GM12878 (cell line): ENCODE results near the gene EDN2. TPM values are rescaled to one million over a fixed set of nuclear protein-coding genes. Genes with fewer than 3 reads are reported as not detected.

ENCODE experiments used
- ATF7 ChIP-seq: fragments of 450-650 bp; IDR thresholded peaks from 2 replicates; pipeline ENCODE4 v1.6.1; 2016; ENCODE audit warnings: low read depth, mild to moderate bottlenecking
- BACH1 ChIP-seq: fragments of 450-650 bp; IDR thresholded peaks from 2 replicates; pipeline ENCODE4 v1.6.1; 2017; ENCODE audit warnings: mild to moderate bottlenecking, borderline replicate concordance
- GABPA ChIP-seq: IDR thresholded peaks from 2 replicates; pipeline ENCODE4 v1.6.1; 2014; ENCODE audit warnings: antibody characterized with exemption, low read depth, mild to moderate bottlenecking, inconsistent platforms
- HCFC1 ChIP-seq: fragments of 150-350 bp; IDR thresholded peaks from 2 replicates; pipeline ENCODE4 v1.6.1; 2014; ENCODE audit warnings: low read length
- HDGF ChIP-seq: fragments of 450-650 bp; IDR thresholded peaks from 2 replicates; pipeline ENCODE4 v1.6.1; 2016; ENCODE audit warnings: antibody characterized with exemption
- LARP7 ChIP-seq: fragments of 450-650 bp; IDR thresholded peaks from 2 replicates; pipeline ENCODE4 v1.6.1; 2017; ENCODE audit warnings: mild to moderate bottlenecking
- NFYA ChIP-seq: IDR thresholded peaks from 2 replicates; pipeline ENCODE4 v1.6.1; 2011; ENCODE audit warnings: low read depth, mild to moderate bottlenecking, low read length, improper control_type of control experiment, borderline replicate concordance
- POLR2AphosphoS5 ChIP-seq: IDR thresholded peaks from 2 replicates; pipeline ENCODE4 v1.6.1; 2011; ENCODE audit warnings: mild to moderate bottlenecking, low read length, inconsistent platforms
- SIX5 ChIP-seq: IDR thresholded peaks from 2 replicates; pipeline ENCODE4 v1.6.1; 2011; ENCODE audit warnings: mild to moderate bottlenecking, low read depth, low read length, moderate library complexity; ENCODE audit not compliant: severe bottlenecking
- SMC3 ChIP-seq: IDR thresholded peaks from 2 replicates; pipeline ENCODE4 v1.6.1; 2011; ENCODE audit warnings: low read length, improper control_type of control experiment, borderline replicate concordance
- polyA plus RNA-seq, 11 experiments: library from polyadenylated mRNA; depleted of rRNA in 4 of 11; unstranded in 6 of 11; stranded (reverse) in 5 of 11; fragments of >200 nt; fragmentation: Nextera tagmentation in 4 of 11; fragmentation: Illumina TruSeq in 1 of 11; extraction: Ambion mirVana in 4 of 11; extraction: Trizol in 1 of 11; gene quantifications; 1 replicate in 1 of 11; 2 replicates in 10 of 11; pipeline versions ENCODE4 v1.2.1 to v1.2.3, GENCODE V29; 2011 to 2016; ENCODE audit warnings: inconsistent platforms in 2 of 11, missing spikeins in 2 of 11, low read depth in 1 of 11
- total RNA-seq, 4 experiments: library from RNA; depleted of rRNA in 3 of 4; stranded (reverse); fragments of >200 nt in 3 of 4; fragmentation: Illumina TruSeq in 1 of 4; extraction: Trizol in 1 of 4; gene quantifications; 2 replicates each; pipeline versions ENCODE4 v1.2.1 to v1.2.3, GENCODE V29; 2013 to 2021
- TF ChIP-seq, protein P1 (sequence below): fragments of 450-650 bp; IDR thresholded peaks from 2 replicates; pipeline ENCODE4 v1.6.1; 2018; ENCODE audit warnings: mild to moderate bottlenecking, low read depth, moderate library complexity; ENCODE audit not compliant: partially characterized antibody

The EDN2 gene
- total and polyA plus RNA-seq, 10 of the 15 experiments (the other 5 are each of a cell fraction or from before 2014, with no cell fraction given): 0.11 to 1.5 (median 0.43) TPM; not detected in 1

DNA sequence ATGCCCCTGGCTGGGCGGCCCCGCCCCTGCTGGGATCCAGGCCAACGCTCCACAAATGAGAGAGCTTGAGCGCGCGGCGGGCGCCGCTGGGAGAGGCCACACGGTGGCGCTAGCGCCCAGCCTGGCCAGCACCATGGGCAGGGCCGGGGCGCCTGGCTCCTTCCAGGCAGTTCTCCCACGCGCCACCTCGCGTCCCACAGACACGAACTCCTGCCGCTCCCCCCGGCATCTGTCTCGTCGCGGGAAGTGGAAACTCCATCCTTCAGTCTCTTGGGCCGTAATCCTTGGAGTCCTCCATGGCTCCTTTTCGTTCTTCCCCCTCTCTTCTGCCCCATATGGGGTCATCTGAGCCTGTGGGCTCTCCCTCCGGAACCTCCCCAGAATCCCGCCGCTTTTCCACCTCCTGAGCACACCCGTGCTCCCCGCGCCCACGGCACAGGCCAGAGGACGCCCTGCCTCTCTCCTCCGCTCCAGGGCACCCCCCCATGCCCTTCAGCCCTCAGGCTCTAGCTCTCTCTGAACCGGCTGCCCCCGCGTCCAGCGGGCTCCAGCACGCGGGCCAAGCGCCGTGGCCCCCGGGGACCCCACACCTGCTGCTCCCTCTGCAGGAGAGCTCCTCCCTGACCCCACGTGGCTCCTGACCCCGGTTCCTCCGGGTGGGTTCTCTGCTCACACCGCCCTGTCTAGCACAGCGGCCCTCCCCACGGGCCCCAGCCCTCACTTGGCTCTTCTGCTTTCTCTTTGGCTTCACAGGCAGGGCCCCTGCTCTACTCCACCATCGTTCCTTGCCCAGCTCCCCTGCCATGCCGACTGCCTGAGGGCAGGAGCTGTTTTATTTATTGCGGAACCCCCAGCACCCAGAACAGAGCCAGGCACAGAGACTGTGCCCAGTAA is 31.9 kb upstream of the EDN2 start (continued):
- TF ChIP-seq LARP7 (0 out of 2 replicates have a peak, but pooled peaks have one; percentile 36), GABPA (no peak), HCFC1 (no peak), HDGF (0 out of 2 replicates have a peak, but pooled peaks have one; percentile 31), POLR2AphosphoS5 (no peak), BACH1 (0 out of 2 replicates have a peak, but pooled peaks have one; percentile 32), ATF7 (peak; percentile 40; the same call in 1 of the 2 replicates), SMC3 (peak; percentile 59), NFYA (no peak), SIX5 (no peak)
- TF ChIP-seq, protein P1, sequence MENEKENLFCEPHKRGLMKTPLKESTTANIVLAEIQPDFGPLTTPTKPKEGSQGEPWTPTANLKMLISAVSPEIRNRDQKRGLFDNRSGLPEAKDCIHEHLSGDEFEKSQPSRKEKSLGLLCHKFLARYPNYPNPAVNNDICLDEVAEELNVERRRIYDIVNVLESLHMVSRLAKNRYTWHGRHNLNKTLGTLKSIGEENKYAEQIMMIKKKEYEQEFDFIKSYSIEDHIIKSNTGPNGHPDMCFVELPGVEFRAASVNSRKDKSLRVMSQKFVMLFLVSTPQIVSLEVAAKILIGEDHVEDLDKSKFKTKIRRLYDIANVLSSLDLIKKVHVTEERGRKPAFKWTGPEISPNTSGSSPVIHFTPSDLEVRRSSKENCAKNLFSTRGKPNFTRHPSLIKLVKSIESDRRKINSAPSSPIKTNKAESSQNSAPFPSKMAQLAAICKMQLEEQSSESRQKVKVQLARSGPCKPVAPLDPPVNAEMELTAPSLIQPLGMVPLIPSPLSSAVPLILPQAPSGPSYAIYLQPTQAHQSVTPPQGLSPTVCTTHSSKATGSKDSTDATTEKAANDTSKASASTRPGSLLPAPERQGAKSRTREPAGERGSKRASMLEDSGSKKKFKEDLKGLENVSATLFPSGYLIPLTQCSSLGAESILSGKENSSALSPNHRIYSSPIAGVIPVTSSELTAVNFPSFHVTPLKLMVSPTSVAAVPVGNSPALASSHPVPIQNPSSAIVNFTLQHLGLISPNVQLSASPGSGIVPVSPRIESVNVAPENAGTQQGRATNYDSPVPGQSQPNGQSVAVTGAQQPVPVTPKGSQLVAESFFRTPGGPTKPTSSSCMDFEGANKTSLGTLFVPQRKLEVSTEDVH: no peak
- TF ChIP-seq, all 136 proteins: peak for 18
